ENCODE data around the gene TTLL9. TPM values are rescaled to one million over a fixed set of nuclear protein-coding genes. Genes with fewer than 3 reads are reported as not detected.

TTLL9 gene
- total and polyA plus RNA-seq, 2 of the 13 experiments (the other 11 are each of a cell fraction or from before 2014, with no cell fraction given) = not detected

- TF ChIP-seq RELA (CRISPR knock-in tag; IDR thresholded peaks at IDR 0.05) (no peak; the same call in 1 of the 2 replicates), MEIS1 (CRISPR knock-in tag; IDR thresholded peaks at IDR 0.05; ENCODE audit: borderline replicate concordance) (peak; percentile 22), DPF2 (CRISPR knock-in tag; IDR thresholded peaks at IDR 0.05; ENCODE audit: borderline replicate concordance, low read depth) (no peak), PBX2 (CRISPR knock-in tag; IDR thresholded peaks at IDR 0.05) (no peak), FOXP1 (IDR thresholded peaks at IDR 0.05) (no peak), FOXP1 (CRISPR knock-in tag; IDR thresholded peaks at IDR 0.05) (no peak), CHCHD3 (CRISPR knock-in tag; IDR thresholded peaks at IDR 0.05) (peak; percentile 85), ZNF432 (CRISPR knock-in tag; IDR thresholded peaks at IDR 0.05; ENCODE audit: borderline replicate concordance) (no peak), KDM6A (CRISPR knock-in tag; IDR thresholded peaks at IDR 0.05; ENCODE audit: low read depth) (no peak), MLX (CRISPR knock-in tag; IDR thresholded peaks at IDR 0.05) (peak; percentile 77), ZNF138 (CRISPR knock-in tag; IDR thresholded peaks at IDR 0.05; ENCODE audit: low read depth) (no peak; the same call in 1 of the 2 replicates), YEATS2 (CRISPR knock-in tag; IDR thresholded peaks at IDR 0.05; ENCODE audit: borderline replicate concordance) (peak; percentile 99), ARNT2 (CRISPR knock-in tag; IDR thresholded peaks at IDR 0.05; ENCODE audit: low read depth) (peak; percentile 92), ZNF552 (CRISPR knock-in tag; IDR thresholded peaks at IDR 0.05; ENCODE audit: borderline replicate concordance) (peak; percentile 90; the same call in 1 of the 2 replicates), MEF2D (CRISPR knock-in tag; IDR thresholded peaks at IDR 0.05) (peak; percentile 93; the same call in 1 of the 2 replicates), E2F2 (CRISPR knock-in tag; IDR thresholded peaks at IDR 0.05; ENCODE audit: borderline replicate concordance) (peak; percentile 77; the same call in 1 of the 2 replicates), SIX4 (CRISPR knock-in tag; IDR thresholded peaks at IDR 0.05) (0 out of 2 replicates have a peak, but pooled peaks have one; percentile 21), ZSCAN12 (CRISPR knock-in tag; IDR thresholded peaks at IDR 0.05) (peak; percentile 93; the same call in 1 of the 2 replicates), ZNF580 (CRISPR knock-in tag; IDR thresholded peaks at IDR 0.05; ENCODE audit: borderline replicate concordance, low read depth) (peak; percentile 99), ZMYM4 (CRISPR knock-in tag; IDR thresholded peaks at IDR 0.05) (peak; percentile 98), ZNF263 (CRISPR knock-in tag; IDR thresholded peaks at IDR 0.05) (peak; percentile 75), TBP (CRISPR knock-in tag; IDR thresholded peaks at IDR 0.05) (no peak), ZNF256 (CRISPR knock-in tag; conservative IDR thresholded peaks at IDR 0.05) (peak; percentile 95)
Observed at GRCh38 chr20:31951530-31952453, 81.4 kb downstream of the TTLL9 start, which contains the start of gene PDRG1 (continued).

Measured in HepG2 (cell line).